Measurements from ENCODE around the gene MUS81. TPM values are rescaled to one million over a fixed set of nuclear protein-coding genes. Genes with fewer than 3 reads are reported as not detected.

MUS81 gene
- total RNA-seq, 2 experiments from 2014 or later = 102 to 130 TPM

- no TSS peak for BruUV-seq (replicated peaks)
- no peak for TF ChIP-seq EZH2phosphoT487 (IDR thresholded peaks at IDR 0.05; ENCODE audit: borderline replicate concordance, low read depth, low read length)
- TF ChIP-seq CTCF (conservative IDR thresholded peaks at IDR 0.05; ENCODE audit: low read length) = no peak
- Histone ChIP-seq H3K4me1 (ENCODE audit: insufficient read depth, low read length, poor library complexity, severe bottlenecking) (peaks cover 34% of the 10 kb centered on the region), H3K79me2 (ENCODE audit: insufficient read depth, low read depth, low read length) (no peaks in the 10 kb centered on the region), H4K20me1 (ENCODE audit: insufficient read depth, low read length) (no peaks in the 10 kb centered on the region), H3K9me2 (ENCODE audit: insufficient read depth, low read length) (no peaks in the 10 kb centered on the region), H3K36me3 (ENCODE audit: insufficient read depth, low read length) (peaks cover 4% of the 10 kb centered on the region; the same call in 1 of the 2 replicates), H3K27ac (ENCODE audit: low read depth, low read length, poor library complexity, severe bottlenecking) (no peak overlapping the region), H3K9me3 (ENCODE audit: low read length) (no peaks in the 10 kb centered on the region), H3K4me2 (ENCODE audit: low read length) (no peak overlapping the region), H3K4me3 (ENCODE audit: low read depth, low read length, poor library complexity, severe bottlenecking) (no peak overlapping the region), H2AFZ (ENCODE audit: low read length) (no peak overlapping the region)
- CTCF ChIA-PET (ENCODE audit: unreplicated experiment) = no interaction called here
- intact Hi-C loops (cut with micrococcal nuclease; ENCODE audit: unreplicated experiment) = no loop called here
- POLR2A ChIA-PET = interaction anchor here (0.6 to 1.8 kb wide), 5 partner anchors 12 to 233 kb away, joined by 3 to 6 read pairs (median 3); partner anchors contain the start of gene MUS81
- DNase-seq (ENCODE audit: low spot score) = no peak
Observed at GRCh38 chr11:65871811-65872548, 11.7 kb downstream of the MUS81 start.

- no TSS peak for BruUV-seq (replicated peaks)
- H4K20me1 ChIP-seq (ENCODE audit: insufficient read depth, low read length) = no peaks in the 10 kb centered on the region
- peak within 1 kb of the TSS; percentile 61 for H3K4me3 ChIP-seq (ENCODE audit: low read depth, low read length, poor library complexity, severe bottlenecking)
- H3K9me3 ChIP-seq (ENCODE audit: low read length) = no peaks in the 10 kb centered on the region
- H3K9me2 ChIP-seq (ENCODE audit: insufficient read depth, low read length) = no peaks in the 10 kb centered on the region
- CTCF ChIA-PET (ENCODE audit: unreplicated experiment) = no interaction called here
- TF ChIP-seq EZH2phosphoT487 (IDR thresholded peaks at IDR 0.05; ENCODE audit: borderline replicate concordance, low read depth, low read length) = no peak
- TF ChIP-seq CTCF (conservative IDR thresholded peaks at IDR 0.05; ENCODE audit: low read length) = no peak
- no peaks in the 10 kb centered on the region for H3K79me2 ChIP-seq (ENCODE audit: insufficient read depth, low read depth, low read length)
- no peak for DNase-seq (ENCODE audit: low spot score)
- intact Hi-C loops (cut with micrococcal nuclease; ENCODE audit: unreplicated experiment) = loop anchor here (1.0 kb wide), 1 partner anchor 18 kb away; the partner anchor contains the start of gene CCDC85B
- H3K4me1 ChIP-seq (ENCODE audit: insufficient read depth, low read length, poor library complexity, severe bottlenecking) = peaks cover 28% of the 10 kb centered on the region
- POLR2A ChIA-PET = interaction anchor here (0.6 to 2.3 kb wide), 5 partner anchors 13 to 1708 kb away, joined by 3 to 12 read pairs (median 5); partner anchors contain the start of genes CCDC85B and MUS81
- no peaks in the 10 kb centered on the region for H3K36me3 ChIP-seq (ENCODE audit: insufficient read depth, low read length)
- peak within 1 kb of the TSS; percentile 89 for H3K4me2 ChIP-seq (ENCODE audit: low read length)
- peak within 1 kb of the TSS; percentile 76; the same call in 1 of the 2 replicates for H2AFZ ChIP-seq (ENCODE audit: low read length)
- peak within 1 kb of the TSS; percentile 46 for H3K27ac ChIP-seq (ENCODE audit: low read depth, low read length, poor library complexity, severe bottlenecking)
Observed at GRCh38 chr11:65872586-65873317, 12.5 kb downstream of the MUS81 start, which contains the start of gene EFEMP2. TSS of gene EFEMP2 (minus strand) at chr11:65872800. CDS start at chr11:65872354, 446 bp downstream.
